Measurements from ENCODE around the gene TMEM243. TPM values are rescaled to one million over a fixed set of nuclear protein-coding genes. Genes with fewer than 3 reads are reported as not detected.
A peak's percentile ranks its signal among the peaks of the same experiment; 100 is the strongest.

Gene TMEM243
- polyA plus RNA-seq, 2 donors = 11.5 to 12.9 TPM

DNA sequence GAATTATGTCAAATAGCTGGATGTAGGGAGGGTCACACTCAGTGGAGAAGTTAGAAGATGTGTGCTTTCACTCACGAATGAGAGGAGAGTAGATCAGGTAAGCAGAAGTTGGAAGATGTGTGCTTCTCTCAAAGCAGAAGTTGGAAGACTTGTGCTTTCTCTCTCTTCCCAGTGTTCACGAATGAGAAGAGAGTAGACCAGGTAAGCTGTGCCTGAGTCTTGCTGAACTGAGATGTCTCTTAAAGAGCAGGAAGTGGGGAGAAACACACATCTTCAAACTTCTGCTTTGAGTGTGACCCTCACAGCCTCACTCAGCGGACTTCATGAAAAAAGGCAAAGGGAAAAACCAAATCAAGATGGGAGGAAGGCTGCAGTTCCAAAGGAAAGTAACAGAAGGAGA lies 7.0 kb upstream of the TMEM243 start:
- Histone ChIP-seq H3K27me3 (ENCODE audit: control insufficient read depth in 1 of 2, insufficient read depth in 2 of 2, low read length in 2 of 2) (no peaks in the 10 kb centered on the region), H3K36me3 (ENCODE audit: control insufficient read depth in 2 of 2, insufficient read depth in 2 of 2, low read length in 1 of 2) (no peaks in the 10 kb centered on the region), H3K27ac (ENCODE audit: low read depth in 2 of 2, low read length in 1 of 2) (no peak overlapping the region), H3K9me3 (ENCODE audit: control insufficient read depth in 2 of 2, insufficient read depth in 1 of 2, low read depth in 1 of 2, low read length in 1 of 2) (no peaks in the 10 kb centered on the region), H3K4me1 (ENCODE audit: control insufficient read depth in 2 of 2, insufficient read depth in 2 of 2, low read length in 1 of 2) (peaks cover 2 to 3% of the 10 kb centered on the region in 2 donors), H3K4me3 (ENCODE audit: low read depth in 1 of 2, low read length in 2 of 2) (no peak overlapping the region)
- 67 to 78% methylated on average over 3 of the region's 3 CpGs for WGBS, 2 donors

DNA sequence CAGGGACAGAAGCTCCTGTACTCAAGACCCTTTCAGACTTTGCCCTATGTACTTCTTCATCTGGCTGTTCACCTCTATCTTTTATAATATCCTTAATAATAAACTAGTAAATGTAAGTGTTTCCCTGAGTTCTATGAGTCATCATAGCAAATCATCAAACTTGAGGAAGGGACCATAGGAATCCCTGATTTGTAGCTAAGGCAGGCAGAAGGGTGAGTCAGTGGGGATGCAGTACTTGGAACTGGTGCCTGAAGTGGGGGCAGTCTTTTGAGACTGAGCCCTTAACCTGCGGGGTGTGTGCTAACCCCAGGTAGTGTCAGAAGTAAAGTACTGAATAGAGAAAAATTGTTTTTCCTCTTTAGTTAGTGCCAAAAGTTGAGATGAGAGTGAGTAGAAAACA lies 6.2 kb upstream of the TMEM243 start:
- H3K27me3 ChIP-seq (ENCODE audit: control insufficient read depth in 1 of 2, insufficient read depth in 2 of 2, low read length in 2 of 2) = no peaks in the 10 kb centered on the region
- no peaks in the 10 kb centered on the region for H3K4me1 ChIP-seq (ENCODE audit: control insufficient read depth in 2 of 2, insufficient read depth in 2 of 2, low read length in 1 of 2)
- H3K27ac ChIP-seq (ENCODE audit: low read depth in 2 of 2, low read length in 1 of 2) = no peak overlapping the region
- H3K4me3 ChIP-seq (ENCODE audit: low read depth in 1 of 2, low read length in 2 of 2) = no peak overlapping the region
- H3K36me3 ChIP-seq (ENCODE audit: control insufficient read depth in 2 of 2, insufficient read depth in 2 of 2, low read length in 1 of 2) = no peaks in the 10 kb centered on the region
- H3K9me3 ChIP-seq (ENCODE audit: control insufficient read depth in 2 of 2, insufficient read depth in 1 of 2, low read depth in 1 of 2, low read length in 1 of 2) = no peaks in the 10 kb centered on the region
- 67 to 69% methylated on average over 1 of the region's 1 CpG for WGBS, 2 donors

DNA sequence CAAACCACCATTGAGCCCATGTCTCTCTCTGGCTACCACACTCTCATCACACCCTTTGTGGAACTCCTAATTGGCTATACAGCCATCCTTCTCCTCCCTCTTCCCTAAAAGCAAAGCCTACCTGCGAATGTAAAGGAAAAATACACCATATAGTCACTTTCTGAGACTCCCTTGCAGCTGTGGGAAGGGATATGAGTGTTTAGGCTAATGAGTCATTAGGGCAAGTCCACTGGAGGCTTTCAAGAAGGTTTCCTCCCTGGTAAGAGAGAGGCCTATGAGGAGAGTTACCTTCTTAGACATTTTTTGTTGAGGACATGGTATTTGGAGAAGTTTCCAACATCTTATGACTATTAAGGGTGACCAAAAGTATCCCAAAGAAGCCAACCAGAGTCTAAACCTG lies 4.1 kb upstream of the TMEM243 start:
- no peaks in the 10 kb centered on the region for H3K9me3 ChIP-seq (ENCODE audit: control insufficient read depth in 2 of 2, insufficient read depth in 1 of 2, low read depth in 1 of 2, low read length in 1 of 2)
- no peak overlapping the region for H3K27ac ChIP-seq (ENCODE audit: low read depth in 2 of 2, low read length in 1 of 2)
- no peak overlapping the region for H3K4me3 ChIP-seq (ENCODE audit: low read depth in 1 of 2, low read length in 2 of 2)
- H3K4me1 ChIP-seq (ENCODE audit: control insufficient read depth in 2 of 2, insufficient read depth in 2 of 2, low read length in 1 of 2) = peaks cover 0 to 2% of the 10 kb centered on the region in 2 donors
- no peaks in the 10 kb centered on the region for H3K27me3 ChIP-seq (ENCODE audit: control insufficient read depth in 1 of 2, insufficient read depth in 2 of 2, low read length in 2 of 2)
- 79 to 84% methylated on average over 1 of the region's 1 CpG for WGBS, 2 donors
- no peaks in the 10 kb centered on the region for H3K36me3 ChIP-seq (ENCODE audit: control insufficient read depth in 2 of 2, insufficient read depth in 2 of 2, low read length in 1 of 2)

DNA sequence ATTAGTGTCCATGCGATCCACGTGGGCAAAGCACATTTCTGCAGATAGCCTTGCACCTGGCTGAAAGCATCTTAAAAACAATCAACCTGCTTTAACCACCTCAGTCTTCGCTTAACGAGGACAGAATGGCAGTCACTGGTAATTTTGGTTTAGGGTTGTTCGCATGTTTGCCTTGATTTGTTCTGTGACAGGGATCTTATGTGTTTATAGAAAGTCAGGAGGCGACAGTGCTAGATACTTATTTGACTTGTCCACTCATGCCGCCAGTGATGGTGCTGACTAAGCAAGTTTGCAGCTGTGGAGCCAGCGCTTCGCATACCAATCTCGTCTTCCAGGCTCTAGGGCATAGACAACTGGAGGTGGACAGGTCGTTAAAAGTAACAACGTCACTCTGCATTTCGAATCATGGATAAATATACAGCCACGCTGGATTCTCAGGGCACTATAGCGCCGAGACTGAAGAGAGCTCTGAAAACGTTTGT lies 1.2 kb upstream of the TMEM243 start:
- no peaks in the 10 kb centered on the region for H3K27me3 ChIP-seq (ENCODE audit: control insufficient read depth in 1 of 2, insufficient read depth in 2 of 2, low read length in 2 of 2)
- H3K27ac ChIP-seq (ENCODE audit: low read depth in 2 of 2, low read length in 1 of 2) = peak overlapping the region in 1 of 2 donors; percentile 91
- peaks cover 0 to 2% of the 10 kb centered on the region in 2 donors for H3K4me1 ChIP-seq (ENCODE audit: control insufficient read depth in 2 of 2, insufficient read depth in 2 of 2, low read length in 1 of 2)
- no peaks in the 10 kb centered on the region for H3K9me3 ChIP-seq (ENCODE audit: control insufficient read depth in 2 of 2, insufficient read depth in 1 of 2, low read depth in 1 of 2, low read length in 1 of 2)
- H3K36me3 ChIP-seq (ENCODE audit: control insufficient read depth in 2 of 2, insufficient read depth in 2 of 2, low read length in 1 of 2) = no peaks in the 10 kb centered on the region
- 5% methylated on average over 17 of the region's 17 CpGs for WGBS, 2 donors
- peak overlapping the region; percentile 87 to 95 for H3K4me3 ChIP-seq (ENCODE audit: low read depth in 1 of 2, low read length in 2 of 2)

DNA sequence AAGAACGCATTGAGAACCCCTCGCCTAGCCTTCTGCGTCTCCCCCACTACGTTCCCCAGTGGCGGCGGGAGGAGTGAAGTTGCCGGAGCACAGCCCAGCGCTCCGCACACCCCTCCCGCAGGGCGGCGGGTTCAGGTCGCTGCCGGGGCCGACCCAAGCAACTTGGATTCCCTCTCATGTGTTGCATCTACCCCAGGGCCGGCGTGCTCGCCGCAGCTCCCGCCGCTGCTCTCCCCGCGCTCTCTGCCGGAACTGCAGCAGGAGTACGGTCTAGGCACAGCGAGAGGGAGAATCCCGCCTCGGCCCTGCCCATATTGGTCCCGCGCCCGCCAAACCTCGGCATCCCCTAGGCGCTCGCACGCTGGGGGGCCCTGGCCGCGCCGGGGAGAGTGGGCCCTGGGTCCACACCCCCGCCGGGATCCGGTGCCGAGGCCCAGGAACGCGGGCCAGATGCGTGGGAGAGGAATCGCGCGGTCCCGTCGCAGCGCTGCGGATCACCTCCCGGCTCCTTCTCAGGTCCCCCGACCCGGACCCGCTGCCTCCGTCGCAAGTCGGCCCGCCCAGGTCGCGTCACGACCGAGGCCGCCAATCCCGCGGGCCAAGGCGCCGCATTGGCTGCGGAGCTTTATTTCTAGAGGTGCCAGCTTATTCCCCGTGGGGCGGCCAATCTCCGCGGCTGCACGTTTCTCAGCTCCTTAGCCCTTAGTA lies 648 bp upstream of the TMEM243 start:
- peak overlapping the region; percentile 87 to 95 for H3K4me3 ChIP-seq (ENCODE audit: low read depth in 1 of 2, low read length in 2 of 2)
- H3K27me3 ChIP-seq (ENCODE audit: control insufficient read depth in 1 of 2, insufficient read depth in 2 of 2, low read length in 2 of 2) = no peaks in the 10 kb centered on the region
- 0% methylated on average over 67 to 75 of the region's 75 CpGs for WGBS, 2 donors
- no peaks in the 10 kb centered on the region for H3K36me3 ChIP-seq (ENCODE audit: control insufficient read depth in 2 of 2, insufficient read depth in 2 of 2, low read length in 1 of 2)
- no peaks in the 10 kb centered on the region for H3K9me3 ChIP-seq (ENCODE audit: control insufficient read depth in 2 of 2, insufficient read depth in 1 of 2, low read depth in 1 of 2, low read length in 1 of 2)
- H3K4me1 ChIP-seq (ENCODE audit: control insufficient read depth in 2 of 2, insufficient read depth in 2 of 2, low read length in 1 of 2) = peaks cover 0 to 2% of the 10 kb centered on the region in 2 donors
- H3K27ac ChIP-seq (ENCODE audit: low read depth in 2 of 2, low read length in 1 of 2) = peak overlapping the region; percentile 84 to 91

DNA sequence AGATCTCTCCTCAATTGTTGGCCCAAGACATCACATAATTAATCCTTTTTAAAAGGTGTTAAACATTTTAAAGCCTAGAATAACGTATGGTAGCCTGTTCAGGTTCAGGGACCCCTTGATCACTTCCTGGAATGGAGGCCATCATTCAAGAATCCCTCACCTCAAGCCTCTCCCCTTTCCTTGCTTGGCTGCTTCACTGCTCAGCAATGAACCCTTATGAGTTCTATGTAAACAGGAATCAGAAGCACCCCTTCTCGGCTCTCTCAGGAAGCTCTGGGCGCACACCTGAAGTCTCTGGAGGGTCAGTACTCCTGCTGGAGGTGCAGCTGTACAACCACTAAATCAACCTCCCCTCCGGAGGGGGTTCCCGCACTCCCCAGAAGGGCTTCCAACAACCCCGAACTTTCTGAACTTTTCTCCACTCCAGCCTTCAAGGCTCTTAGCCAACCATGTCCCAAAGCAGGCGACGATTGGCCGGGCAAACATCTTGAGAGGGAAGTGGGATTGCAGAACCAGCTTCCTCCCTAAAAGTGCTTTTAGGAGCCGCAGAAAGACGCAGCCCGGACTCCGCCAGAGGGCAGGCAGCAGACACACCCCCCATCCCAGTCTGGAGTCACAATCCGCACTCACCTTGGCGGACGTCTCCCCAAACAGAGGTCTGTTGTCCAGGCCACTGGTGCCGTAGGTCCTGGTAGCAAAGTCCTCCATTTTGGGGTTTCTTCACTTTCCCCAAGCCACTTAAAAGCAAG lies 562 bp downstream of the TMEM243 start:
- H3K36me3 ChIP-seq (ENCODE audit: control insufficient read depth in 2 of 2, insufficient read depth in 2 of 2, low read length in 1 of 2) = no peaks in the 10 kb centered on the region
- H3K4me1 ChIP-seq (ENCODE audit: control insufficient read depth in 2 of 2, insufficient read depth in 2 of 2, low read length in 1 of 2) = peaks cover 0 to 2% of the 10 kb centered on the region in 2 donors
- peak overlapping the region; percentile 87 to 95 for H3K4me3 ChIP-seq (ENCODE audit: low read depth in 1 of 2, low read length in 2 of 2)
- H3K27me3 ChIP-seq (ENCODE audit: control insufficient read depth in 1 of 2, insufficient read depth in 2 of 2, low read length in 2 of 2) = no peaks in the 10 kb centered on the region
- peak overlapping the region; percentile 84 to 91 for H3K27ac ChIP-seq (ENCODE audit: low read depth in 2 of 2, low read length in 1 of 2)
- no peaks in the 10 kb centered on the region for H3K9me3 ChIP-seq (ENCODE audit: control insufficient read depth in 2 of 2, insufficient read depth in 1 of 2, low read depth in 1 of 2, low read length in 1 of 2)
- 2% methylated on average over 17 of the region's 17 CpGs for WGBS, 2 donors

DNA sequence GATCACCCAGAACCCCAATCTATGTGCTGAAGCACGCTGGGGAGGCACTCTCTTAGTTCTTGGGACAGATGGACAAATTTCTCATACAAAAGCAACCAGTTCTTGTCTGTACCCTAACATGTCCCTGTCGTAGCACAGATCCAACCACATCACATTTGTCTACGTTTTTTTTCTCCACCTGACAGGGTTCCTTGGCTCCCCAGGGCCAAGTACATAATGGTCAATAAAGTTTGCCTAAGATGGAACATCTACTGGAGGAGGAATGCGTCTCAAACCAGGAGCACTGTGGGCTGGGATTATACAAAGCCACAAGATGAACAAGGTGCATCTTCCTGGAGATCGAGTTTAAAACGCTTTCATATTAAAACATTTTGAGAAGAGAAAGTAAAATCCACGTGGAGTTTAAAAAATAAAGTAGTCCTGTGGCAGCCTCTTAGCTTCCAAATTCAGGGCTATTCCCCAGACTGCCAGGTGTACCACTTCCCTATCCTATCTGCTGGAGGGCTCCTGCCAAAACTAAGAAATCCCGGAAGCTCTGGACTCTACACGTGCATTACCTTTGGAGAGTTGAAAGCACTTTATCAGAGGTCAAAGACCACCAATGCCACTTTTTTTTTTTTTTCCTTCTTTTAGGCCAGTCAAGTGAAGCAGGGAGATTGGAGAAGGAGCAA lies 1.4 kb downstream of the TMEM243 start:
- H3K27me3 ChIP-seq (ENCODE audit: control insufficient read depth in 1 of 2, insufficient read depth in 2 of 2, low read length in 2 of 2) = no peaks in the 10 kb centered on the region
- no peaks in the 10 kb centered on the region for H3K36me3 ChIP-seq (ENCODE audit: control insufficient read depth in 2 of 2, insufficient read depth in 2 of 2, low read length in 1 of 2)
- WGBS, 2 donors = 42 to 49% methylated on average over 9 of the region's 9 CpGs
- H3K4me1 ChIP-seq (ENCODE audit: control insufficient read depth in 2 of 2, insufficient read depth in 2 of 2, low read length in 1 of 2) = peaks cover 0 to 2% of the 10 kb centered on the region in 2 donors
- peak overlapping the region; percentile 12 to 87 for H3K4me3 ChIP-seq (ENCODE audit: low read depth in 1 of 2, low read length in 2 of 2)
- no peak overlapping the region for H3K27ac ChIP-seq (ENCODE audit: low read depth in 2 of 2, low read length in 1 of 2)
- no peaks in the 10 kb centered on the region for H3K9me3 ChIP-seq (ENCODE audit: control insufficient read depth in 2 of 2, insufficient read depth in 1 of 2, low read depth in 1 of 2, low read length in 1 of 2)

DNA sequence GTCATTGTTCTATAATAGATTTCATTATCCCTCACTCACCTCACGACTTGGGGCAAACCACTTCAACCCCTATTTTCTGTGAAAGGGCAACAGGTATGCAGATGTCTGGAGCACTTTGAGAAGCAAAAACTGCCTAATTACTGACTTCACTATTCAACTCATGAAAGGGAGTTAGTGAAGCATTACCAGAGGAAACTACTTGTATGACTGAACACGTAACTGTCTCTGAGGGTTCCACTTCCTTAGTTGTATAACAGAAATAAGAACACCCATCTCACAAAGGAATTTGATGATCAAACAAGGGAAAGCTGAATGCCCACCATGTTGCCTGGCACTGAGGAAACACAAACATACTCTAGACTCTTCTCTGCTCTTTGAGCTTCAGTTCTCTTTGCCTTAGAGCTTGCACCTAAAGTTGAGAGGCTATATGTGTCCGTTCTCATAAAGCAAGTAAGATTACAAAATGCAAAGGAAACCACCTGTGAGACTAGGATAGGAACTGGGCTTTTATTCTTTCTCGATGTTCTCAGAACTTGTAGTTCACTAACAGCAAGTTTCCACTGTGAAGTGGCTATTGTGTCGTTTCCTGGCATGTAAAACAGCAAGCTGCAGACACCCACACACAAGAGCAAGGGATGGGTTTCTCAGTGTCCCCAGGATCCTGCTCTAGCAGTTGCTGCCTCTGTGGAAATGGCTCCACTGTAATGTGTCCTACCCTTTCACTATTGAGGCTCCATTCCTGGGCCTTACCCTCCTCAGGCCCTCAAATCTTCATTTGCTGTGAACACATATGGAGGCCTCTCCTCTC lies 2.6 kb downstream of the TMEM243 start:
- Histone ChIP-seq H3K9me3 (ENCODE audit: control insufficient read depth in 2 of 2, insufficient read depth in 1 of 2, low read depth in 1 of 2, low read length in 1 of 2) (no peaks in the 10 kb centered on the region), H3K36me3 (ENCODE audit: control insufficient read depth in 2 of 2, insufficient read depth in 2 of 2, low read length in 1 of 2) (no peaks in the 10 kb centered on the region), H3K4me1 (ENCODE audit: control insufficient read depth in 2 of 2, insufficient read depth in 2 of 2, low read length in 1 of 2) (peaks cover 0 to 2% of the 10 kb centered on the region in 2 donors), H3K27ac (ENCODE audit: low read depth in 2 of 2, low read length in 1 of 2) (peak overlapping the region; percentile 3 to 26), H3K27me3 (ENCODE audit: control insufficient read depth in 1 of 2, insufficient read depth in 2 of 2, low read length in 2 of 2) (no peaks in the 10 kb centered on the region), H3K4me3 (ENCODE audit: low read depth in 1 of 2, low read length in 2 of 2) (no peak overlapping the region)
- WGBS, 2 donors = 47 to 54% methylated on average over 5 of the region's 5 CpGs

DNA sequence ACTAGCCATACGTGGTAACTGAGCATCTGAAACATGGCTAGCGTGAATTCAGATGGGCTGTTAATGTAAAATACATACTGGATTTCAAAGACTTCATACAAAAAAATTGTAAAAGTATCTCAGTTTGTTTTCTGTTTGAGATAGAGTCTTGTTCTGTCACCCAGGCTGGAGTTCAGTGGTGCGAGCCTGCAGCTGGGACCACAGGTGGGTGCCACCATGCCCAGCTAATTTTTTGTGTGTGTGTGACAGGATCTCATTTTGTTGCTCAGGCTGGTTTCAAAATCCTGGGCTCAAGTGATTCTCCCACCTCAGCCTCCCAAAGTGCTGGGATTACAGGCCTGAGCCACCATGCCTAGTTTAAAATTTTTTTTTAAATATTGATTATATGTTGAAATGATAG lies 4.5 kb downstream of the TMEM243 start:
- no peaks in the 10 kb centered on the region for H3K27me3 ChIP-seq (ENCODE audit: control insufficient read depth in 1 of 2, insufficient read depth in 2 of 2, low read length in 2 of 2)
- no peak overlapping the region for H3K27ac ChIP-seq (ENCODE audit: low read depth in 2 of 2, low read length in 1 of 2)
- H3K36me3 ChIP-seq (ENCODE audit: control insufficient read depth in 2 of 2, insufficient read depth in 2 of 2, low read length in 1 of 2) = peaks cover 0 to under 1% of the 10 kb centered on the region in 2 donors
- peaks cover 0 to 2% of the 10 kb centered on the region in 2 donors for H3K4me1 ChIP-seq (ENCODE audit: control insufficient read depth in 2 of 2, insufficient read depth in 2 of 2, low read length in 1 of 2)
- no peak overlapping the region for H3K4me3 ChIP-seq (ENCODE audit: low read depth in 1 of 2, low read length in 2 of 2)
- WGBS, 2 donors = 97 to 98% methylated on average over 3 of the region's 3 CpGs
- no peaks in the 10 kb centered on the region for H3K9me3 ChIP-seq (ENCODE audit: control insufficient read depth in 2 of 2, insufficient read depth in 1 of 2, low read depth in 1 of 2, low read length in 1 of 2)

All from esophagus (tissue), 2 donors.